Hepatocyte (in vitro differentiated cells): ENCODE results near the gene S100A8. TPM values are rescaled to one million over a fixed set of nuclear protein-coding genes. Genes with fewer than 3 reads are reported as not detected.

Experiments used
- DNase-seq: peaks from one replicate; pipeline ENCODE4 v3.0.0-alpha.2; 2016; ENCODE audit warnings: low spot score
- H2AFZ ChIP-seq: fragments of 200-600 bp; sonication (generic); 2 replicates; pipeline ENCODE4 v1.6.0; 2016; ENCODE audit warnings: antibody characterized with exemption, mild to moderate bottlenecking
- H3K27ac ChIP-seq: fragments of 200-600 bp; sonication (generic); 2 replicates; pipeline ENCODE4 v1.5.1; 2016; ENCODE audit warnings: mild to moderate bottlenecking
- H3K27me3 ChIP-seq: fragments of 200-600 bp; sonication (generic); 2 replicates; pipeline ENCODE4 v1.6.1; 2016
- H3K36me3 ChIP-seq: fragments of 200-600 bp; sonication (generic); replicated peaks from 2 replicates; pipeline ENCODE4 v1.5.1; 2016; ENCODE audit warnings: low read depth; ENCODE audit not compliant: insufficient read depth
- H3K4me1 ChIP-seq: fragments of 200-600 bp; sonication (generic); 2 replicates; pipeline ENCODE4 v1.5.1; 2016; ENCODE audit warnings: mild to moderate bottlenecking, moderate library complexity; ENCODE audit not compliant: insufficient read depth
- H3K4me2 ChIP-seq: fragments of 200-600 bp; sonication (generic); 2 replicates; pipeline ENCODE4 v1.6.0; 2016
- H3K4me3 ChIP-seq: fragments of 200-600 bp; sonication (generic); 2 replicates; pipeline ENCODE4 v1.5.1; 2016; ENCODE audit warnings: mild to moderate bottlenecking
- H3K79me2 ChIP-seq: fragments of 200-600 bp; sonication (generic); 2 replicates; pipeline ENCODE4 v1.6.0; 2017; ENCODE audit warnings: mild to moderate bottlenecking
- H3K9me2 ChIP-seq: fragments of 200-600 bp; sonication (generic); replicated peaks from 2 replicates; pipeline ENCODE4 v1.6.0; 2017; ENCODE audit warnings: mild to moderate bottlenecking; ENCODE audit not compliant: insufficient read depth
- H3K9me3 ChIP-seq: fragments of 200-600 bp; sonication (generic); 2 replicates; pipeline ENCODE4 v1.5.1; 2016; ENCODE audit warnings: low read depth, mild to moderate bottlenecking
- H4K20me1 ChIP-seq: fragments of 200-600 bp; sonication (generic); 2 replicates; pipeline ENCODE4 v1.6.0; 2016; ENCODE audit warnings: mild to moderate bottlenecking; ENCODE audit not compliant: insufficient read depth, poor library complexity, severe bottlenecking
- CTCF ChIP-seq: fragments of 200-600 bp; sonication (generic); IDR thresholded peaks from 2 replicates; pipeline ENCODE4 v1.5.1; 2016; ENCODE audit warnings: antibody characterized with exemption, mild to moderate bottlenecking; ENCODE audit not compliant: poor library complexity
- EZH2 ChIP-seq: fragments of 200-600 bp; sonication (generic); IDR thresholded peaks from 2 replicates; pipeline ENCODE4 v1.6.1; 2016; ENCODE audit warnings: antibody characterized with exemption, mild to moderate bottlenecking, borderline replicate concordance
- EZH2phosphoT487 ChIP-seq: fragments of 200-600 bp; sonication (generic); IDR thresholded peaks from one replicate; pipeline ENCODE4 v1.6.1; 2018; ENCODE audit warnings: antibody characterized with exemption, mild to moderate bottlenecking, low read depth, moderate library complexity; ENCODE audit not compliant: unreplicated experiment, severe bottlenecking
- WGBS: methylation state at CpG from one replicate; pipeline ENCODE4 v1.1.6; 2016; ENCODE audit warnings: low lambda C conversion rate; ENCODE audit errors: missing lambda C conversion rate; 5-methylcytosine and 5-hydroxymethylcytosine counted together
- polyA plus RNA-seq: library from polyadenylated mRNA; unstranded; fragments of >200 nt; fragmentation: Nextera tagmentation; extraction: Ambion mirVana; gene quantifications from 2 replicates; pipeline ENCODE4 v1.2.1, GENCODE V29; 2016
- total RNA-seq: library from RNA; depleted of rRNA; stranded (reverse); fragments of >200 nt; gene quantifications from 2 replicates; pipeline ENCODE4 v1.2.3, GENCODE V29; 2014

S100A8 gene
- total and polyA plus RNA-seq, 2 experiments from 2014 or later = 0.70 to 2.2 TPM

GRCh38 chr1:153404768-153405167 is 13.9 kb upstream of the S100A8 start:
- H3K9me2 ChIP-seq = no peaks in the 10 kb centered on the region
- no peaks in the 10 kb centered on the region for H3K27me3 ChIP-seq
- H3K36me3 ChIP-seq = no peaks in the 10 kb centered on the region
- H2AFZ ChIP-seq = no peak overlapping the region
- H3K79me2 ChIP-seq = no peaks in the 10 kb centered on the region
- no peaks in the 10 kb centered on the region for H4K20me1 ChIP-seq
- TF ChIP-seq CTCF (peak; percentile 12), EZH2 (no peak)
- H3K27ac ChIP-seq = no peak overlapping the region
- H3K4me3 ChIP-seq = no peak overlapping the region
- no peaks in the 10 kb centered on the region for H3K4me1 ChIP-seq
- WGBS = 46% methylated on average over 15 of the region's 15 CpGs
- no peak overlapping the region for H3K4me2 ChIP-seq
- DNase-seq = no peak
- H3K9me3 ChIP-seq = no peaks in the 10 kb centered on the region

GRCh38 chr1:153404086-153404635 is 13.3 kb upstream of the S100A8 start:
- H3K79me2 ChIP-seq = no peaks in the 10 kb centered on the region
- TF ChIP-seq EZH2 = no peak
- no peak for TF ChIP-seq EZH2phosphoT487
- no peak for TF ChIP-seq CTCF
- 80% methylated on average over 7 of the region's 7 CpGs for WGBS
- DNase-seq = no peak
- no peaks in the 10 kb centered on the region for H3K4me1 ChIP-seq
- no peak overlapping the region for H2AFZ ChIP-seq
- no peaks in the 10 kb centered on the region for H3K9me3 ChIP-seq
- H3K9me2 ChIP-seq = no peaks in the 10 kb centered on the region
- H3K27ac ChIP-seq = no peak overlapping the region
- H4K20me1 ChIP-seq = no peaks in the 10 kb centered on the region
- H3K36me3 ChIP-seq = no peaks in the 10 kb centered on the region
- no peaks in the 10 kb centered on the region for H3K27me3 ChIP-seq
- no peak overlapping the region for H3K4me3 ChIP-seq
- no peak overlapping the region for H3K4me2 ChIP-seq

GRCh38 chr1:153403421-153404085 is 12.7 kb upstream of the S100A8 start:
- Histone ChIP-seq H3K36me3 (no peaks in the 10 kb centered on the region), H2AFZ (no peak overlapping the region), H4K20me1 (no peaks in the 10 kb centered on the region), H3K4me2 (no peak overlapping the region), H3K27ac (no peak overlapping the region), H3K9me2 (no peaks in the 10 kb centered on the region), H3K4me3 (no peak overlapping the region), H3K4me1 (no peaks in the 10 kb centered on the region), H3K9me3 (no peaks in the 10 kb centered on the region), H3K79me2 (no peaks in the 10 kb centered on the region), H3K27me3 (no peaks in the 10 kb centered on the region)
- TF ChIP-seq EZH2 = no peak
- no peak for TF ChIP-seq CTCF
- no peak for TF ChIP-seq EZH2phosphoT487
- WGBS = 82% methylated on average over 11 of the region's 11 CpGs
- no peak for DNase-seq
